ENCODE results near the gene LEFTY1.
"Not testable (repeated sequence)": the region's sequence is repeated elsewhere in the genome, so short reads cannot be mapped to it uniquely, and the experiment has no call there.

LEFTY1 gene

DNA sequence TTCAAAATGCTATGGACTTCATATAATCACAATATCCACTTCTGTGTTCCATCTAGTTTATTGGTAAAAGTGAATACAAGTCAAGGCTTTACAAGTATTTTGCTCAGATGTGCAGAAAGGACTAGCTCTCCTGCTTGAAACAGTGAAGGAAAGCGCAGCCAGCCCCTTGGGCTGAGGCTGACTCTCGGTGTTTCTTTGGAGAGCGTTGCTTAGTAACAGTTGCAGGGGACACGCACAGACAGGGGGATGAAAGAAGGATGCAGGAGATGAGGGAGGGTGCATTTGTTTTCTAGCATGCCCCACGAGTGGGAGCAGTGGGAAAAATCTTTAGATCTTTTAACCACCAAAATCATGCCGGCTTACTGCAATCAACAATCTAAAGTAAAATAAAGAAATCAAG lies 26.0 kb upstream of the LEFTY1 start:
- no peak for DNase-seq

DNA sequence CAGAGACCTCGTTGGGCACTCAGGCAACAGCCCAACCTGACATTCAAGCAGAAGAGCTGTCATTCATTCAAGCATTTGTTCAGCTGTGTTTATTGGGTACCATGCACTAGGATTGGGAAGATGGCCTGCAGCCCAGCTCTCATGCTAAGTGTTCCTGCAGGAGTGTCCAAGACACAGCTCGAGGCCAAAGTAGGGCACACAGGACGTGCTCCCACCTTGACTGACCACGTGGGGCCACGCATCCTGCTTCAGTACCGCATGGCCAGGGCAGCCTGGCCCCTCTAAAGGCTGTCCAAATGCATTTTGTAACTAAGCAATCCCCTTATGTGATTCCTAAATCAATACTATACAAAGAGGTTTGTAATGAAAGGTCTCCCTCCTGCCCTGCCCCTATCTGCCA lies 25.4 kb upstream of the LEFTY1 start:
- DNase-seq: no peak

DNA sequence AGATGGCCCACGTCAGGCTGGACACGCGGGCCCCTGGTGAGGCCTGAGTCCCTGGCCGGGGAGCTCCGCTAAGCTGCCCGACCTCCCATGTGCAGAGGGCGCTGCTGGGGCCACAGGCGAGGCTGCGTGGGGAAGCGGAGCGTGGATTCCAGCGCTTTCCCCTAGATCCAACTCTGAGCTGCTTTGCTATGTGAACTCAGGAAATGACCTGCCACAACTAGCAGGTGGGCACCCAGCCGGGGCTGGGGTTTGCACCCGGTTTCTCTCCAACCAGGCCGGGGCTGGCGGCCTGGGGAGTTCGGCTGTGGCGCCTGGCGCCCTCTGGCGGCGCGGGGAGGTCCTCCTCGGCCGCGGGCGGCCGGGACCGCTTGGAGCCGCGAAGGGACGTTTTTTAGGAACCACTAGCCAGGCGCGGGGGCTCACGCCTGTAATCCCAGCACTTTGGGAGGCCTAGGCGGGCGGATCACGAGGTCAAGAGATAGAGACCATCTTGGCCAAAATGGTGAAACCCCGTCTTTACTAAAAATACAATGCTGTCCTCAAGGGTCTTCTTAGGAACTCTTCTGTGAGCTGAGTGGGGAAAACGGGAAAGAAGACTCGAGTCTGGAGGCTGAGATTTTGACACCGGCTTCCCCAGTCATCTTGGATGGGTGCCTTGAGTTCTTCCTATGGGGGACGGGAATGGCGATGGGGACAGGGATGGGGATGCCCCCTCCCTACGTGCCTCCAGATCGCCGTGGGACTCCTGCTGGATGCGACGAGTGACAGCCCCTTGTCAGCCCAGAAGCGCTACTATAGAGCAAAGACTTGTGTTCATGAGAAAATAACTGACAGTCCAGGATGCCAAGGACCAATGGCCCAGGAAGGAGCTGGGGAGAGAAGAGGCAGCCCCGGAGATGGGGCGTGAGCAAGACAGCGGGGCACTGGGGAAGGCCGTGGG lies 22.5 kb upstream of the LEFTY1 start:
- no peak for DNase-seq

DNA sequence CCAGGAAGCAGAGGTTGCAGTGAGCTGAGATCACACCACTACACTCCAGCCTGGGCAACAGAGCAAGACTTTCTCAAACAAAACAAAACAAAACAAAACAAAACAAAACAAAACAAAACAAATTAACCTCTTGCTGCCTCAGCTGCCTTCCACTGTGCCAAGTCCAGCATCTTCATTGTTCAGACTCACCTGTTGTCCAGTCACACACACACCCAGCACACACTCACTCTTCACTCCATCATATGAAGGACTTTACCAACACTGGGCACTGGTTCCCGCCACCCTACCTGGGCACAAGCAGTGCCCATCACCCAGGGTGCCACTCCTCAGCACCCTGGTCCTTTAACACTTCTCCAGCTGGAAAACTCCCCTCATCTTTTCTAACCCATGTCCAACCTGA lies 20.5 kb upstream of the LEFTY1 start:
- DNase-seq: no peak

DNA sequence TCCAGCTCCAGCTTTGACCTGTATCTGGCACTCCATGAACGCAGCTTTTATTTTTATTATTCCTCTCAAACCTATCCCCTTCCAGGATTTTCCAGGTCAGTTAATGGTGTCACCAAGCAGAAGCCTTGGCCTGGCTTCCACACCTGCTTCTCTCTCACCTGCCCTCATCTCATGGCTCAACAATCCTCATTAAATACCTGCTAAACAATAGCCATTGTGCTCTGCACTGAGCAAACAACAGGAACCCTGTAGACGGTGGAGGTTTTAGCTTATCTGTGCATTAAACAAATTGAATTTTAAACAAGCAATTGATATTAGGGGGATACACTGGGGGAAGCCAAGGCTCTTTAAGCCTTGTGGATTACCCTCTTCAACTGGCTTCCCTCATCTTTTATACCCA lies 19.8 kb upstream of the LEFTY1 start:
- DNase-seq: no peak

DNA sequence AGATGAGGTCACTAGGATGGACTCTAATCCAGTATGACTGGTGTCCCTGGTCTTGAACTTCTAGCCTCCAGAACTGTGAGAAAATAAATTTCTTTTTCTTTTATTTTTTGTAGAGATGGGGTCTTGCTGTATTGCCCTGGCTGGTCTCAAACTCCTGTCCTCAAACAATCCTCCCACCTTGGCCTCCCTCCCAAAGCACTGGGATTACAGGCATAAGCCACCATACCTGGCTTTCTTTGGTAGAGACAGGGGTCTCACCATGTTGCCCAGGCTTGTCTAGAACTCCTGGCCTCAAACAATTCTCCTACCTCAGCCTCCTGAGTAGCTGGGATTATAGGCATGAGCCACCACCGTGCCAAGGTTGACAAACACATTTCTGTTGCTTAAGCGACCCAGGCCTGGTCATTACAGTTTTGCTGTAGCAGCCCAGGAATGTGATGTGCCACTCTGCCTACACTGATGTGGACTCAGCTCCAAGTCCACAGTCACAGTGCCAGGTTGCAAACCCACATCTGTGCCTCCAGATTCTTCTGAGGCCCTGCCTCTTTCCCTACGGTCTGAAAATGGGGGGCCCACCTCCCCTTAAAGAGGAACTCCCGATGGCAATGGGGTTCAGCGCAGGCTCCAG lies 19.2 kb upstream of the LEFTY1 start:
- no peak for DNase-seq

DNA sequence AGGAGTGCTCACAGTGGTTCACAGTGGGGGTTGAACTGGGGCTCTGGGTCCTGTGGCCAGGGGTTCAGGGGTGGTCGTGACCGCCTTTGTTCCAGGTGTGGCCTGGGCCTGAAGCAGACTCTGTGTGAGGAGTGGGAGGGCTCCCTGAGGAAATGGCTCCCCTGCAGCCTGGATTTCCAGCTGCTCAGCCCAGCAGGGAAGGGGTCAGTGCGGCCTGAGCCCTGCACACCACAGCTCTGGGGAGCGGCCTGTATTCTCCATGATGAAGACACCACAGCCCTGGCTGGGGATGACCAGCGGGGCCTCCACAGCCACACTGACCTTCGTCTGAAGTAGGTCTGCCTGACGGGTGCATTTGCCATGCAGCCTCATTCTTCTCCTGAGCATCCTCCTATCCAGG lies 18.4 kb upstream of the LEFTY1 start:
- no peak for DNase-seq

DNA sequence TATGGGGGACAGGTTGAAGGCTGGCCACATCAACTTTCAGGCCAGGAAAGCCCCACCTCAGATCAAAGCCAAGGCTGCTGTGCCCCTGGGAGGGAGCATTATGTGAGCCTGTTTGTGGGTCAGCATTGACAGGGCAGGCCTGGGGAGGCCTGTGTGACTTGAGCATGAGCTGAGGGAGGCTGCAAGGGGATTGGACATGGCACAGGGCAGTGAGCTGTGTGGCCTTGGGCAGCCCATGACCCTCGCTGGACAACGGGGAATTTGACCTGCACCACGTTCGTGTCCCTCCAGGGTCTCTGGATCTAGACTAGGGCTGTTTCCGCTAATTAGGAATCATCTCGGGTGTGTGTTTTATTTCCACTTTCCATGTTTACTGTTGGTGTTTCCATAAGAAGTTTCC lies 17.5 kb upstream of the LEFTY1 start:
- DNase-seq: no peak

DNA sequence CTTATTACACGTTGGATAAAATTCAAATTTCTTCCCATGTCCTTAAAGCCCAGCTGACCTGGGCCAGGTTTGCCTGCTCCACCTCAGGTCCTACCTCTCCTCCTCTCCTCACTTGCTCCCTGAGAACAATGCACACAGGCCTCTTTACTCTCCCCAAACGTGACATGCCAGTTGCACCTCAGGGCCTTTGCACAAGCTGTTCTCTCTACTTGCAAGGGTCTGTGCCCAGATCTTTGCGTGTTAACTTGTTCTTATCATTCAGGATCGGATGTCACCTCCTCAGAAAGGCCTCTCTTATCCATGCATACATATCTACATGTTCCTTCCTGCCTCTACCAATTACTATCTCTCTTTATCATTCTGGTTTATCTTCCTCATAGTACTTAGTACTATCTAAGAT lies 14.7 kb upstream of the LEFTY1 start:
- no peak for DNase-seq

DNA sequence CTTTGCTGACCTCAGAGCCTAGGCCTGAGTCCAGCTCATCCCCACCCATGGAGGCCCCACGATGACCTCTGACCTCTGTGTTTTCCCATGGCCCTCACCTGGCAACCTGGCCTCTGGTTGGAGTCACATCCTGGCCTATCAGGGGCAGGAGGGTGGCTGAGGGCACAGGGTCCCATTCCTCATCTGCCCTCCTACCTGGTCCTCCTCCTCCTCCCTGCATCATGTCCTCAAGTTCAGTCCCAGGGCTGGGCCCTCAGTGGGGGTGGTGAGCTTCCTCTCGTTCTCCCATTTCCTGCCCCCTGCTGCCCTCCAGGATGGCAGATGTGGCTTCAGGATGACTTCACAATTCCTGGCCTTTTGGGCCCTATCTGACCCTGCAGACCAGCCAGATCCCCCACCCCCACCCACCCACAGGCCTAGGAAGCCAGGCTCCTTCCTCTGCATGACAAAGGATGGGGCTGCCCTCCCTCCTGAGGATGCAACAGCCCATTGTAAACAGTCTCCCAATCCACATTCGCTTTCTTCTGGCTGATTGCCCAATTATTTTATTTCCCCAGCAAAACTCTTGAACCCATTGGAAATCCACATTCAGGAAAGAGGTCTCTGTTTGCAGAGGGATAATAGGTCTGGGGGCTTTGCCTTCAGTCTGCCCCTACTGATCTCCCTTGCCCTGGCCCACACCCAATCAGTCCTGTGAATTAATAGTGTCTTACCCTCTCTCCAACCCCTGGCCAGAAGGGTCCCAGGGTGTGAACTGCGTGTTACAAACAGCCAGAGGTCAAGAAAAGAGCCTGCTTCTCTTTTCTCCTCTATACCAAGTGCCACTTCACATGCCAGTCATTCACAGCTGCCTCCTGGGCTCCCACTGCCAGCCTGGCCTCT lies 10.3 kb upstream of the LEFTY1 start:
- no peak for DNase-seq

DNA sequence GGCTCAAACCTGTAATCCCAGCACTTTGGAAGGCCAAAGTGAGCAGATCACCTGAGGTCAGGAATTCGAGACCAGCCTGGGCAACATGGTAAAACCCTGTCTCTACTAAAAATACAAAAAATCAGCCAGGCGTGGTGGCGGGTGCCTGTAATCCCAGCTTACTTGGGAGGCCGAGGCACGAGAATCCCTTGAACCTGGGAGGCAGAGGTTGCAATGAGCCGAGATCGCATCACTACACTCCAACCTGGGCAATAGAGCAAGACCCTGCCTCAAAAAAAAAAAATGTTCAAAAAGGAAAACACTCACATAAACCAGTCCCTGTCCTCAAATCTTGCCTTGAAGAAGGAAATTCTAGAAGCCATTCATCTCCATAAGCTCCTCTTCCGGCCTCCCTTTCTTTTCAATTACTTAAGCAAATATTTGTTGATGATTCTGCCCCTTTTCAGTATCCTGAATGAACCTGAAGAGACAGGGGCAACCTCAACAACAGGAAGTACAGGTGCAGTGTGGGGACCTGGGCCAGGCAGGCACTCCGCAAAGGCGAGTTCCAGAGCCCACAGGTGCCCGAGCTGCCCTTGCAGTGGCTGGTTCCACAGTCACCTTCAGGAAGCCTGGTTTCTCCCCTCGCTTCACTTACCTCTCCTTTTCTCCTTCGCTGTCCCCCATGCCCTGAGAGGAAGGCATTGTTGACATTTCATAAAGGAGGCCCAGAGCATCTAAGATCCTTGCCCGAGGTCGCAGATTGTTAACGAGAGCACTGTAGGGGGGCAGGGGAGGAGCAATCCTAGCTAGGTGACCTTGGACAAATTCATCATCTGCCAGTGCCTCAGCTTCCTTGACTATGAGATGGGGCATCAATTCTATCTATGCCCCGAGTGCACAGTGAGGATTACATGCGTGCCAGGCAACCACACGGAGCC lies 8.9 kb upstream of the LEFTY1 start:
- DNase-seq: no peak

DNA sequence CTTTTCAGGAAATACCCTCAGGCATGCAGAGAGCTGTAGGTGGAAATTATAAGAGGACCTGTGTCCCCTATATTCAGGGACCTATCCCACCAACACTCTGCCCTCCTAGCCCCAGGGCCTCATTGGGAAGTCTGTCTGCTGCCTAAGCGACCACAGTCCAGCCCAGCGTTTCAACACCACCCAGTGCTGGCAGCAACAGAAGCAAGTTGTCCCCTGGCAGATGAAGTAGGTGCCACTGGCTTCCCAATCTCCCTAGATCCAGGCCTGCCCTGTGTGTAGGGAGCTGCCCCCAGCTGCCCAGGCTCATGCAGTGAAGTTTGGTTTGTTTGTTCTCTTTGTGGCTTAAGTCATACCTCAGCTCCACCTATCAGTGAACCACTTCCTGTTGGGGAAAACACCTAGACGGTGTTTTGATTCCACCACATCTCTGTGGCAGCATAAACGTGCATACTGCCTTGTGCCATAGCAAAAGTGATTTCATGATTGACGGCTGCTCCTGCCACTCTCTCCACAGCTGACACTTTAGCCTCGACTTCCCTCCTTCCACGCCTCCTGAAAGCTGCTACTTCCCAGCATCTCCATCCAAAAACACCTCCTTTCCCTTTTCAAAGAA lies 8.1 kb upstream of the LEFTY1 start:
- peak in 1 of 2 experiments; percentile 9 for DNase-seq

DNA sequence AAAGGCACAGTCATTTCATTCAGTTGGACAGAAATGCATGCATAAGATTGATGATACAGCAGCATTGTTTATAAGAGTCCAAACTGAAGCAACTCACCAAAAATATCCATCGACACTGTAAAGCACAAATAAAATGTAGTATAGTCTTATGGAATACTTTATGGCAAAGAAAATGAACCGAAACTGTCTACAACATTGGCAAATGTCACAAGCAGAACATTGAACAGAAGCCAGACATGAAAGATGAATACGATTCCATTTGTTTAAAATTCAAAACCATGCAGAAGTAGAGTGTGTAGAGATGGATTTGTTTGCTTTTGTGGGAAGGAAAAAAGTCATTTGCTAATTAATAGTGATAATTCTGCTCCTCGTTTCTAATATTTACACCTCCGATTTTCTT lies 7.5 kb upstream of the LEFTY1 start:
- no peak for DNase-seq

DNA sequence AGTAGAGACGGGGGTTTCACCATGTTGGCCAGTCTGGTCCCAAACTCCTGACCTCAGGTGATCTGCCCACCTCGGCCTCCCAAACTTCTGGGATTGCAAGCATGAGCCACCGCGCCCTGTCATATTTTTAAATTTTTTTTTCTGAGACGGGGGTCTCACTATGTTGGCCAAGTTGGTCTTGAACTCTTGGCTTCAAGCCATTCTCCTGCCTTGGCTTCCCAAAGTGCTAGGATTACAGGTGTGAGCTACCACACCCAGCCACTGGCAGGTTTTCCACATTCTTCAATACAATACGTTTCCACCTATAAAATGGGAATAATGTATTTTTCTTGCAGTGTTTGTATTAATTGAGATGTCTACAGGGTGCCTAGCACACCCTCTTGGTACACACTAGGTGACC lies 3.4 kb upstream of the LEFTY1 start:
- no peak for DNase-seq

DNA sequence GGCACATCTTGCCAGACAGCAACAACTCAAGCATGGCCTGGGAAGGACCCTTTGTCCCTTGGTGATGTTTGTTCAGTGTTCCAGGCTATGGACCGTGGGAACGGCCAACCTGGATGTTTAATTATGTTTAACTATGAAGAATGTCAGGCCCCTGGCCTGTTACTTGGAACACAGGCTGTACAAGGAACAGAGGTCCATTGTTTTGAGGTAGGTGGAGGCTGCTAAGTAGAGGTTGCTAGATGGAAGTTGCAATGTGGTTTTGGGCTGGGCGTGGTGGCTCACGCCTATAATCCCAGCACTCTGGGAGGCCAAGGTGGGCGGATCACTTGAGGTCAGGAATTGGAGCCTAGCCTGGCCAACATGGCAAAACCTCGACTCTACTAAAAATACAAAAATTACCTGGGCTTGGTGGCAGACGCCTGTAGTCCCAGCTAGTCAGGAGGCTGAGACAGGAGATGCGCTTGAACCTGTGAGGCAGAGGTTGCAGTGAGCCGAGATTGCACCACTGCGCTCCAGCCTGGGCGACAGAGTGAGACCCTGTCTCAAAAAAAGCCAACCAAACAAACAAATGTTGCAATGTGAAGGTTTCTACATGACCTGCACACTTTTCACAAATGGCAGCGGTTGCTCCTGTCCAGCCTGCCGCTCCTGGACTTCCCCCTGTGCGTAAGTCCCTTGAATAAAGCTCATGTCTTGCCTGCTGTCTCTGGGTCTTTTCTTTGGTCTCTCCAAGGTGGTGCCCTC lies 2.5 kb upstream of the LEFTY1 start:
- DNase-seq: no peak

DNA sequence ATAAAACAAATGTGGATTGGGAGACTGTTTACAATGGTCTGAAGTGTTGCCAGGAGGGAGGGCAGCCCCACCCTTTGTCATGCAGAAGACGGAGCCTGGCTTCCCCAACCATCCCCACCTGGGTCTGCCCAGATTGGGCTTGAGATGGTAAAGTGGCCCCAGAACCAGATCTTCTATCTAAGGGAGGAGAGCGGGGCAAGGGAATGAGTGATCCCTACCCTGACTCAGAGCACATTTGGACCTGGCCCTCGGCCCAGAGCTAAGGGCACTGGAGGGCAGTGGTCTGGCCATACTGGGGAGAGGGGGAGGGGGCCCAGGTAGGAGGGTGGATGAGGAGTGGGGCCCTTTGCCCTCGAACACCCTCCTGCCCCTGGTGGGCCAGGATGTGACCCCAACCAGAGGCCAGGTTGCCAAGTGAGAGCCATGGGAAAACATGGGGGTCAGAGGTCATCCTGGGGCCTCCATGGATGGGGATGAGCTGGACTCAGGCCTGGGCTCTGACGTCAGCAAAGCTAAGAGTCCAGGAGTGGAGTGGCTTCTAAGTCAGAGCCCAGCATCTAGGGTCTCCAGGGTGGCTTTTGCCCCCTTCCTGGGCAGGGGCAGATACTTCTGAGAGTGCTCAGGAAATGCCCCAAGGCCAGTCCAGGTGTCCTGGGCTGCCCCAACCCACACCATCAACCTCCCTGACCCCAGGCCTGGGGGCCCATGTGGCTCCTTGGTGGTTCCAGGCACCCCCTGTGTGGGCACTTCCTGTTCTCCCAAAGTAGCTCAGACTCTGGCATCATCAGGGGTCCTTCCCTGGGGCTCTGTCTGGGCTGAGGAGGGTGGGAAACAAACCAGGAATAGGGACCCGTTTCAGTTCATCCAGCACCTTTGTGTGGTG lies 1.6 kb upstream of the LEFTY1 start:
- no peak for DNase-seq

DNA sequence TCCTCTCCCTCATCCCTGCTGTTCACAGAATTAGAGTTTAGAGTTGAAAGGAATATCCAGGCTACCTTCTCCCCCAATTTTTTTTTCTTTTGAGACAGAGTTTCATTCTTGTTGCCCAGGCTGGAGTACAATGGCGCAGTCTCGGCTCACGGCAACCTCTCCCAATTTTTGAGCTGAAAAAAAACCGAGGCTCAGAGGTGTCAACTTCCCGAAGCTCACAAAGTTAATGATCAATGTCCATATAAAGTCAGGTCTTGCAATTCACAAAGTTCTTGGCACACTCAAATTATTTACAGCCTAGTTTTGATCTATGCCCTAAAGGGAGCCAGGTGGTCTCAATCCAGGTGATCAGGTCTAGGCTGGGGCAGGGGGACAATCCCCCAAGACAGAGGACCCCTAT lies 797 bp upstream of the LEFTY1 start:
- DNase-seq: no peak

DNA sequence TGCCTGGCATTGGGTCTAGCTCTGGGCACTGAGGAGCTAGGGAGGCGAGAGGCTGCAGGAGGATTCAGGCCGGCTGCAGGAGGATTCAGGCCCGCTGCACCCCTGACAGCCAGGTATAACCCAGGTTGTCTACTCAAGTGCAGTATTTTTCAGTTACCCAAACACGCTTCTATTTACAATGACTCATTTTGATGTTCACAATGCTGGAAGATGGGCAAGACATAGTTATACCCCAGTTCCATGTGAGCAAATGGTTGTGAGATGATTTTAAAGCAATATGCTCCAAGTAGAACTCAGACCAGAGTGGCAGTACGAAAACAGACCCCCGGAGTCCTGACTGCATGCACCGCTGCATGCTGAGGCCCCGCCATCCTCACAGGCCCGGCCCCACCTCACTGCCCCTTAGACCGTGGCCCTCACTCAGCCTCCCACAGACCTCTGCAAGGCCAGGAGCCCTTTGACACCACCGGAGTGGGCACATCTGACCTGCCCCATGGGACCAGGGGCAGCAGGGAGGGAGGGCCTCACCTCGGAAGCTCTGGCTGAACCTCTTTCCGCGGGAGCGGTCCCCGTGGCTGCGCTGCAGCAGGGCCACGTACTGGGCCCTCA lies 553 bp downstream of the LEFTY1 start:
- DNase-seq: no peak

DNA sequence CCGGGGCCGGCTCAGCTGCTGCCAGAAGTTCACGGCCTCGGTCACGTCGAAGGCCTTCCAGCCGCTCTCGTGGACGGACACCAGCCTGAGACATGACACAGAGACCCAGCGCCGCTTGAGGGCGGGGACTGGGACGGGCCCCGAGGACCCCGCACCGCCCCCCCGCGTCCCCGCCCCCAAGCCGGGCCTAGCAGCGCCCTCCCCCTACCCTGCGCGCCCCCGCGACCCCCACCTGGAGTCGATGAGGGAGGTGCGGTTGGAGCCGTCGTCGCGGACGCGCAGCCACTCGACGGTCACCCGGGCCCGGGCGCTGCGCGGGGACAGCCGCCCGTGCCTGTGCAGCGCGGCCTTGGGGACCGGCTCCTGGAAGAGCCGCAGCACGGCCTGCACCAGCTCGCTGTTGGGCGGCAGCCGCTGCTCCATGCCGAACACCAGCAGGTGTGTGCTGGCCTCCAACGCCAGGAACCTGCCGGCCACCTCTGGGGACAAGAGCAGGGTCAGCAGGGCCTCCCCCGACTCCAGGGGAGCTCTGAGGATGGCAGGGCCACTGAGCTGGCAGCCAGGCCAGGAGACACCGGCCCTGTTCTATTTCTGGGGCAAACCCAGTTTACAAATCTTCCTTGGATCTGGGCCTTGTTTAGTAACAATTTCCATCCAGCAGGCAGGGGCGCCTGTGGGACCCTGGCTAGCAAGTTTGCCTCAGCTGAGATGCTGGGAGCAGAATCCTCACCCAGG lies 1.2 kb downstream of the LEFTY1 start:
- DNase-seq: not testable (repeated sequence)
